Measurements from ENCODE around the gene RGS6.
"Not testable (repeated sequence)": the region's sequence is repeated elsewhere in the genome, so short reads cannot be mapped to it uniquely, and the experiment has no call there.

The RGS6 gene

DNA sequence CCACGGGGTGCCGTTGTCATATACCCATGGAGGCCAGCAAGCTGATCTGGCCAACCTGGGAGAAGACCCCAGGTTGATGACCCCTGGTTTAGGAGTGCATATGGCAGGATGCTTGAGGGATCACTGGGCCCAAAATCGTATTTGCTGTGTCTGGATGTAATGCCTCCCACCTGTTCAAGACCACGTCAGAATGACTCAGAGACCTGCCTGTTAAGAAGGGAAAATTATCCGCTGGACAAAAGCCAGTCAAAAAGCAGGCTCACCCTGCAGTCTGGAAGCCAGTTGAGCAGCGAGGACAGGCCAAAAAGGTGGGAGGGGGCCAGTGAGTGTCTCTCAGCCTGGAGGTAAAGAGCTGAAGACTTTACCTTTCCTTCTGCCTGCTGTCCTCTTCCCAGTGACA lies 512.5 kb downstream of the RGS6 start:
- in situ Hi-C loops (cut with MboI; ENCODE audit: low sequenced_read_pairs) = no loop called here

DNA sequence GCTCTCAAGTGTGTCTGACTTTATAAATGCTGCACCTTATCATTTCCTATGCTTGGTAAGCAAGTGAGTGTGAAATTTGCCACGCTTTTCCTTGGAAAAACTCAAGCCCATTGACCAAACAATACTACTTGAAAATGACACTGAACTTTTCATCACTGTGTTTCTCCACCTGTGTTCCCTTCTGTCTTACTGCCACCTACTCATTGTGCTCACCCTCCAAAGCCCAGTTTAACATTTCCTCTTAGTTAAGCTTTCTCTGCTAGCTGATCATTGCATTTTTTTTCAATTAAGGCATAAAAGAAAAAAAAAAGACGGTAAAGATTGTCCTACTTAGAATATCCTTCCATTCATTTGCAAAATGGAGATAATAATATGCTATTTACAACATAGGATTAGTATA lies 516.0 kb downstream of the RGS6 start:
- in situ Hi-C loops (cut with MboI; ENCODE audit: low sequenced_read_pairs) = no loop called here

DNA sequence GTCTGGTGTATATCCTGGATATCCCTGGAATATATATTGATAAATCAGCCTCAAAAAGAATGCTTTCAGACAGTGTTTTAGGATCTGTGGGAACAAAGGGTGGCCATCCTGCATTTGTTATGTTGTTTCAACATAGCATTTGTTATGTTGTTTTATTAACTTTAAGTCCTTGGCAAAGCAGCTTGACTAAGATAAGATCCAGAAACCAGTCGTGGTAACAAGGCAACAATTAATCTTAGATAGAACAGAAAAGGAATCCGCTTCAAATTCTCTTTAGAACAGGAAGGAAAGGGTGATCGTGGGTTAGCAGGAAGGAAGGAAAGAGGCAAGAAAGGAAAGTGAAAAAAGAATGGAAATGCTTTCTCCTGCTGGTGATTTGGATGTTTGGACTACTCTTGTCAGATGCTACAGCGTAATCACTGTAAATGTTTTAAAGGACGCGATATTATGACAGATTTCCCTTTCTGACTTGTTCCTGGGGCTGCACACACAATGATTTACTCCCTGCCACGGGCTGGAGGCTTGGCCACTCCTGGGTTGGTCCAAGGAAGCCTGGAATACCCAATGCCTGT lies 518.3 kb downstream of the RGS6 start:
- in situ Hi-C loops (cut with MboI; ENCODE audit: low sequenced_read_pairs) = no loop called here

DNA sequence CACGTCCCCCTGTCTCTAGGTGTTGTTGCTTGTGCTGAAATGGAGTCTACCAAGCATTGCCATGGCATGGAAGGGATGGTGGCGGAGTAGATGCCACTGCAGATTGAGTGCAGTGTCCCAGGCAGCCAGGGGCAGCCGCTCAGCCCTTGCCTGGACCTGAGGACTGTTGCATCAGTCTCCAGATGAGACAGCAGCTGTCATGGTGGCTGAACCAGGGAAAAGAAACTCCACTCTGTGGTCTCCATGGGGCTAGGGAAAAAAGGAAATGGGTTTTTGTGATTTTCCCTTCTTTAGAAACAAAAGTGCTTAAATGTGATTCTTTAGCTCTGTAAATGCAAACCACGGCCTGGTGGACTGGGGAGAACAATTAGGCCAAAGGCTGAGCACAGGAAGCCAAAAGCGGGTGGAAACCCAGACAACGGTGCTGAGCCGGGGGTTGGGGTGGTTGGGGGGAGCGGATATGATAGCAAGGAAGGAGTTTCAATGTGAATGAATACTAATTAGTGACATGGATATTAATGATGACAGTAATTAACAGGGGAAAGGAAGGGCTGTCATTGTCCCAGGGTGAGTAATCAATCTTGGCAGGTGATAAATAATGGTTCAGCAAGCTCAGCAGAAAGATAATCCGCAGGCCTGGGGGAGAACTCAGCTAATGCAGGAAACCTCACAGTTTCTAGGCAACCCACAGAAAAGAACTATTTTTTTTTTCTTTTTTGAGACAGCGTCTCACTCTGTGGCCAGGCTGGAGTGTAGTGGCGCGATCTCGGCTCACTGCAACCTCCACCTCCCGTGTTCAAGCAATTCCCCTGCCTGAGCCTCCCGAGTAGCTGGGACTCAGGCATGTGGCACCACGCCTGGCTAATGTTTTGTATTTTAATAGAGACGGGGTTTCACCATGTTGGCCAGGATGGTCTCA lies 519.1 kb downstream of the RGS6 start:
- in situ Hi-C loops (cut with MboI; ENCODE audit: low sequenced_read_pairs) = no loop called here

DNA sequence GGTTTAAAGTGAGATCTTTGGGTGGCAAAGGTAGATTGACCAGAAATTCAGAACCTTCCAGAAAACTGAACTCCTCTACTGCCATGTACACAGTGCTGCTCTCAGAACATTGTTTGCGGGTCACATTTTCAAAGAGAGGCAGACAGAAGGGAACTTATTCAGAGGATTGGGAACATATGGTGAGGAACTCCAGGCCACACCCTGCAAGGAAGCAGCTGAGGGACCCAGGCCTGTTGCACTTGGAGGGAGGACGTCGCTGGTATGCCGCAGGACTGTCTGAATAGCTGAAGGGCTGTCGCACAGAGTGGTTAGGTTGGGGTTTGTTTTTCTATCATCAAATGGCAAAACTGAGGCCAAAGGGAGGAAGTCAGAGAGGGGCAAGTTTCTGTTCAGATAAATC lies 520.5 kb downstream of the RGS6 start:
- in situ Hi-C loops (cut with MboI; ENCODE audit: low sequenced_read_pairs) = no loop called here

DNA sequence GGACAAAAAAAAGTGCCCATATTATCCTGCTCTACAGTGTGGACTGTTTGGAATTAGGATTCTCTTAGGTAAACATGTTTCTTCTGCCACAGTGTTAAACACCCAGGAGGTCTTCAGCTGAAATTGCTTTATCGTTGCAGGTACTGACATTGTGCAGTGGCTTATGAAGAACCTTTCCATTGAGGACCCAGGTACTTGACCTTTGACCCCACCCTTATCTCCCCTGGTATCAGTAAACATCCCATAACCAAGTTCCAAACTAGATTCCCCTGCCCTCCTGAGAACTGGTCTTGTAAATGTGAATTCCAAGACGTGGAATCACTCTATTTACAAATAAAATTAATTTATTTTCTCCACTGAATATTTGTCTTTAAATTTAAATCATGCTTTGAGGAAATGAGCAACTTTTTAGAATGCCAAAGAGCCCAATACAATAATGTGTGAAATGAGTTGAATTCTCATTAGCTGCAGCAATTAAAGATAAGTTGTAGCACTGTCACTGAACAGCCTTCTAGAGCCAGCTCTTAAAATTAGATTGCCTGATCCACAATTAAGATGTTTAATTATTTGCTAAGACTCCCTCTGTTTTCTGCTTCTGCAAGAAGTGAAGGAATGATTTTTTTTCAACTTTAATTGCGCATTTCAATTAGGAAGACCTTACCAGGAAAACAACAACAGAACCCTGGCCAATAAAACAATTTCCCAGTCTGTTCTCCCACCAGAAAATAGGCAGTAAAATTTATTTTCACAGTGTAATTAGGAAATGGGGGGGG lies 522.3 kb downstream of the RGS6 start:
- in situ Hi-C loops (cut with MboI; ENCODE audit: low sequenced_read_pairs) = no loop called here

DNA sequence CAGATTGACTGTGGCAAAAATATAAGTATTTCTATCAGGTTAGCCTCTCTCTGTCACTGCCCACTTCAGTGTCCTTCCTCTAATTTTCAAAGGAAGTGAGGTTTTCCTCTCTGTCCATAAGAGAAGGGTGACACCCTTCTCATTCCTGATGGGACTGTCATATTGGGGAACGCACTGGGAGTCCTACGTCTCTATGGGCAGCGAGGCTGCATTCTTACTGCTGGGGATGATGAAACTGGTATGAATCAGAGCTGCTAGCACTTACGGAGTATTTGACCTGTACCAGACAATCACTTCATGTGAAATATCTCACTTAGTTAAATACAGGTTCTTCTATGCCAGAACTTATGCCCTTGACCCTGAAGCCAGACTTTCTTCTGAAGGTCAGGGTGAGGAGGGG lies 525.4 kb downstream of the RGS6 start:
- in situ Hi-C loops (cut with MboI; ENCODE audit: low sequenced_read_pairs) = no loop called here

DNA sequence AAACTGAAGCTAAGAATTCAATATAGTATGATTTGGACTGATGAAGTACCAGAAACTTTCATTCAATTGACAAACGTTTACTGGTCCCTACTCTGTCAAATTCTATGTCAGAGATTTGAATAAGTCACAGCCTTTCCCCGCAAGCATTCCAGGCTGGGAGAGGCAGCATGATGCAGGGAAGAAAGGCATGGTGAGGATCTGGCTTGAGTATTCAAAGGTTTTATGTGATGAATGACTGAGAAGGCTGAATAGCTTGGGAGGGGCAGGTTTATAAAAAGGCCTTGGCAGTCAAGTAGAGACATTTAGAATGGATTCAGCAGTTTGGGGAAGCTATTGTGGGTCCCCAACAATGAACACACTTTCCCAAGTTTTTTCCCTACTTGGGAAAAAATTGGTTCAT lies 529.8 kb downstream of the RGS6 start:
- in situ Hi-C loops (cut with MboI; ENCODE audit: low sequenced_read_pairs) = no loop called here

DNA sequence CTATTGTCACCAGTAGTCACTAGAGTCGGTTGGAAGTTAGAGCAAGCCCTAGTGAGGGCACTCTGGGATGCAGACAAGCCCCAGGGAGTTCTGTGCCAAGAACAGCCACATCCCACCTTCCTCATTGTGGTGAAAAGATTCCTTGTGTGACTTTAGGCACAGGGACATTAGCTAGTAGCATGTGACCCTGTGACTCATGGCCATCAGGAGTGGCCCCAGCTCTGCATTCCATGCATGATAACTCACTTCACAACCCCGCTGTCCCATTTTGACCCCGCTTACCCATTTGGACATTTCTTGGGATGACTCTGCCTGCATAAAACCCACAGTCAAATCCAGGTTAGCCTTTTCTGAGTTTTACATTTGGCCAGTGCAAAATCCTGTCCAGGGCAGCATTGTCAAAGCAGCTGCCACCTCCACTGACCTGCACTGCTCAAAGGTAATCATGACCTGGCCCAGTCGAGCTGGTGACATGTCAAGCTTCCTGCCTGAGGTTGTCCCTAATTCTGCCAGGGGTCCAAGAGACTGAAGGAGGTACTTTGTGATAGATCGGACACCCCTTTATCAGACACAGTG lies 531.1 kb downstream of the RGS6 start:
- in situ Hi-C loops (cut with MboI; ENCODE audit: low sequenced_read_pairs) = no loop called here

DNA sequence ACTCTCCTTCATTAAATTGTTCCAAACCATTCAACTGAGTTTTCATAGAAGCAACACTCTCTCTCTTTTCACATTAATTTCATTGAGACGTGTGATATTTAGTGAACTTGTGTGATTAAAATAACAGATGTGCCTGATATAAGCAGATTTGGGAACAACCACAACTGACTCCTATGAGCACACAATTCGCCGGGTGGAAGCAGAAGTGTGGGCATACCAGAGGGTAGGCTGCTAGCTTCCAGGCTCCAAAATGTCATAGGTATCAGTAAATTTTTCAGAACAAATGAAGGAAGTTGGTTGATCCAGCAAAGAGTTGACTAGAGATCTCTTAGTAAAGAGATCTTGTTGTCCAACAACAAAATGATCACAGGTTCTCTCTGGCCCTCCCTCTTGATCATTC lies 532.0 kb downstream of the RGS6 start:
- in situ Hi-C loops (cut with MboI; ENCODE audit: low sequenced_read_pairs) = no loop called here

DNA sequence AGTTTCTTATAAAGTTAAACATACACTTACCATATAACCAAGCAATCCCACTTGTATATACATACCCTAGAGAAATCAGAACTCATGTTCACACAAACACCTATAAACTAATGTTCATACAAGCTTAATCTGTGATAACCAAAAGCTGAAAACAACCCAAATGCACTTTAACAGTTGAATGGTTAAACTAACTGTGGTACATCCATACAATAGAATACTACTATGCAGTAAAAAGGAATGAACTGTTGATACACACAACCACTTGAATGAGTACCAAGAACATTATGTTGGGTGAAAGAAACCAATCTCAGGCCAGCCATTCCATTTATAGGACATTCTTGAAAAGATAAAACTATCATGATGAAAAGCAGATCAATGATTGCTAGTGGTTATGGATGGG lies 534.1 kb downstream of the RGS6 start:
- in situ Hi-C loops (cut with MboI; ENCODE audit: low sequenced_read_pairs) = no loop called here

DNA sequence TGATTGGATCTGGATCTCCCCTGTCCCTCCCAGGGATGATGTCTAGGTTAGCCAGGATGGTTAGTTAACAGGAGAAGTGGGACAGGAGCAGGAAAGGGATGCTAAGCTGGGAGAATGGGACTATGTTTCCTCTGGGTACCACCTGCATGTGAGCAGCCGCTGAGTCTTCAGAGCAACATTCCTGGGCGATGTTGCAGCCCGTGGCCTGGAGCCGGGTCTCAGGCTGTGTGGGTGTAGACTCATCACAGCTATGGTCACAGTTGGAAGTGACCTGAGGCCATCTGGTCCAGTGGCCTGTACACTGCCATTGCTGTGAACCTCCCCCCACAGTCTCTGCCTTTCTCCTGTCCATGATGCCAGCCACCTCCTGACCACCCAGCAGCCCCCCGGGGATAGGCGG lies 539.1 kb downstream of the RGS6 start:
- in situ Hi-C loops (cut with MboI; ENCODE audit: low sequenced_read_pairs) = no loop called here

DNA sequence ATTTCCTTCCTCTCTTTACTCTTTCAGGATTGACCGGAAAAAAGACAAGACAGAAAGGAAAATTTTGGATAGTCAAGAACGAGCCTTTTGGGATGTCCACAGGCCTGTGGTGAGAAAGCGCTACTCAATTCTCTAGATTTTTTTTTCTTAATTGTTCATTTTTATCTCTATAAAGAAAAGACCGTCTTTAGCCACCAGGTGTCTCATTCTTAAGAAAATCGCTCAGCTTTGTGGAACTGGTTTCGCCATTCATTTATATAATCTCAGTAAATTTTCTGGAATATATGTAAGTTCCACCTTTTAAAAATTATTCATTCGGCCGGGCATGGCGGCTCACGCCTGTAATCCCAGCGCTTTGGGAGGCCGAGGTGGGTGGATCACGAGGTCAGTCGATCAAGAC lies 540.6 kb downstream of the RGS6 start:
- in situ Hi-C loops (cut with MboI; ENCODE audit: low sequenced_read_pairs) = no loop called here

DNA sequence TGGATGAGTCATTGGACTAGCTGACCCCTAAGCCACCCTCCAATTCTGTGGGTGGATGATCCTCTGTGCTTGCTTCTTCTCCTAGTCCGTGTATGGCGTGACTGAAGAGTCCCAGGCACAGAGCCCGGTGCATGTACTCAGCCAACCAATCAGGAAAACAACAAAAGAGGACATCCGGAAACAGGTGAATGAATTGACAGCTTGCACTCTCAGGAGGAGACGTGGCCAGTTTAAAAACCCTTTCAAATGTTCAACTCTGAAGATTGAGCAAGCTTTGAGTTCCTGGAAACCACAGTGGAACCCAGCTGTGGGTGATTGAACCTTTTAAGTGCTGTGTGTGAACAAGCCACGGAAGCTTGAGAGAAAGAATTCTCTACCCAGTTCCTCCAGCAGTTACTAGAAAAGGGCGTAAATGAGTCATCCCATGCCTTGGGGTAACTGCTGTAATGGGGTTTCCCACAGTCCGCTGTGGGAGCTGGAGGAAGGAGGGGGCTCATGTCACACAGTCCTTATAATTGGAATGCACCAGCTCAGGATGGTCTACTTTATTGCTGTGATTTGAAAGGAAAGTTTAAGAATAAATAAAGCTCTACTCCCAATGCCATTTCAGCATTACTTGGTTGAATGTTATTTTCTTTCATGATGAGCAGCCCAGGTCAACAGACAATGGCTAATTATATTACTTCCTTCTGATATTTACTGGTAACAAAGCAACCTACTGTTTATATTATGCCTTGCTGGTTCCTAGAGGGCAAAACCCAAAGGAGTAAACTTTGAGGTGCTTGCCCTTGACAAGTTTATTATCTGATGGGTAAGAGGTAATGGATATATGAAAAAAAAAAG lies 544.6 kb downstream of the RGS6 start:
- in situ Hi-C loops (cut with MboI; ENCODE audit: low sequenced_read_pairs) = no loop called here

DNA sequence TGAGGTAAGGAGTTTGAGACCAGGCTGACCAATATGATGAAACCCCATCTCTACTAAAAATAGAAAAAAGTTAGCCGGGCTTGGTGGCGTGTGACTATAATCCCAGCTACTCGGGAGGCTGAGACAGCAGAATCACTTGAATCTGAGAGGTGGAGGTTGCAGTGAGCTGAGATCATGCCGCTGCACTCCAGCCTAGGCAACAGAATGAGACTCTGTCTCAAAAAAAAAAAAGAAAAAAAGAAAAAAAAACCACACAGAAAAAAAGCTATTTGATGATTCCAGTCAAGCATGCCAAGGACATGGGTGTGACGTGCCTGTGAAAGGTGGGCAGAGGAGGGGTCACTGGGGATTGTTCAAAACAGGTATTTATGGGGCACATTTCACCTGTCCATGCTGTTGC lies 545.3 kb downstream of the RGS6 start:
- in situ Hi-C loops (cut with MboI; ENCODE audit: low sequenced_read_pairs) = not testable (repeated sequence)

DNA sequence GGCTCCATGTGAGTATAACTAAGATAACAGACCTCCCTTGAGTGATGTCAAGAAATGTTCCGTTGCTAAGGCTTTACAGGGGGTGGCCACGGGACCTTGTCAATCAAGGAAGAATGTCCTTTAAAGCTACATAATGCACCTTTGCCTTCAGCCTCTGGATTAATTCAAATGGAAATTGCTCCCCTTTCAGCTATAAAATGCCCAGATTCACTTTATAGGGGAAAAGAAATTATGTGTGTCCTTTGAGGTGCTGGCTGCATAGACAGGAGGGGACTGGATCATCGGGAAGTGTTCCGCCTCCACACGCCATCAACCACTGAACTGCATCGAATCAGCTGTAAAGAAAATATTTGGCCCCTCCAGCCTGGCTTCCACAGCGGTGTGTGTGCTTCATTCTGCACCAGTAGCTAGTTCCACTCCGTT lies 546.3 kb downstream of the RGS6 start:
- in situ Hi-C loops (cut with MboI; ENCODE audit: low sequenced_read_pairs) = no loop called here

DNA sequence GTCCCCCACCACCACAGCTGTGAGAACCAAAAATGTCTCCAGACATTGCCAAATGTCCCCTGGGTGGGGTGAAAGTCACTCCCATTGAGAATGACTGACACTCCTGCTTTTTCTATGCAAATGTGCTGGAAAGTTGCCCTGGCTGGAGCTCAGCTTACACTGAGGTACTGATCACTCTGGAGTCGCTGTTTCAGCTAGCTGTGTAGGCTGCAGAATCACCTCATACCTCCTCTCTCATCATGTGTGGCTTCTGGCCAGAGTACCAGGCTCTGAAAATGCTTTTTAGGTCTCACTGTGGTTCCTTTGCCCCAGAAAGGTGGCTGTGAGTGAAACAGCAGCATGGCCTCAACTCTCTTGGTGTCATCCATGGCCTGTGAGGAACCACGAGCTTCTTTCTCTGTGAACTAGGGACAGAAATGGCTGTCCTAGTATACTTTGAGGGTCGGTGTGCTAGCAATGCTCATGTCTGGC lies 547.3 kb downstream of the RGS6 start:
- in situ Hi-C loops (cut with MboI; ENCODE audit: low sequenced_read_pairs) = no loop called here

DNA sequence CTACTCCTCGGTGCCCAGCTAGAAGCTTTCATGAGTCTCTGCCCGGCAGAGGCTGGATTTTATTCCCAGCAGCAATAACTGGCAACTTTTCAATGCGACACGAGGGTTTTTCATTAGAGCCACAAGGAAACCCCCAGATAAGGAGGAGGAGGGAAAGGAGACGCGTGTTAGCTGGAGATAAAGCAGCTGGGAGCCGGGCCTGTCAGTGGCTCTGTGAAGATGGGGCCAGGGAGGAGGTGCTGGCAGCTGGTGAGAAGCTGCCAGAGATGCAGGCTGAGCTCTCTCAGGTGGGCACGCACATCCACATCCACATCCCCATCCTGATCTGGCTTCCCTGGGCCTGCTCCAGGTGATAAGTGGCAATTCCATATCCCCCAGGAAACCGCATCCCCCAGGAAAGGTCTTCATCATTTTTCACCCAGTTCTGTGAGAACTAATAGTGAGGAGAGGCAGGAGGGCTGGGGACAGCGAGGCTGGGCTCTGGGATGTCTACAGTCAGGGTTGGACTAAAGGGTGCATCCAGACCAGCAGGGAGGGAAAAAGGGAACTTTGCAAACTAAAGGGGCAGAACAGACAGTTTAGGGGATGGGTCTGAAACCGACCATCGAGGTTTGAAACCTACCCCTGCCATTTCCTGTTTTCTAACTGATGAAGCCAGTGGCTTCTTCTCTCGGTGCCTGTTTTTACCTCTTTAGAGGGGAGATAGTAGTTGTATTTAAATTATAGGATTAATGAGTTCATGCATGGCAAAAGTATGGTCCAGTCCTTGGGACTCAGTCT lies 548.4 kb downstream of the RGS6 start:
- in situ Hi-C loops (cut with MboI; ENCODE audit: low sequenced_read_pairs) = no loop called here

DNA sequence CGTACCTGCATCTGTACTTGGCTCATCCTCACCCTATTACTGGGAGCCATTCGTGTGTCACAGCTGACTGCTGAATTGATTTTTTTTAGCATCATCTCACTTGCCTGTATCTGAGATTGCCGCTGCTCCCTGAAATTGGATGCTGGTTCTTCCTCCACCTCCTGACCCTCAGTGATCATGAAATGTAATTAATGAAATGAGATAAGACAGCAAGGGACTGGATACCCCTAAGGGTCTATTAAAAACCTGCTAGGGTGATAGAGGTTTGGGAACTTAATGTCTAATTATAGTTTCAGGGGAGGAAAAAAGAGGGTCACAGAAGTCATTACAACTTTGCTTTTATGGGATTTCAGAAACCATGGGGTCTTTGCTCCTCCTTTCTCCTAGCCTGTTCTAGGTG lies 551.1 kb downstream of the RGS6 start:
- in situ Hi-C loops (cut with MboI; ENCODE audit: low sequenced_read_pairs) = no loop called here

DNA sequence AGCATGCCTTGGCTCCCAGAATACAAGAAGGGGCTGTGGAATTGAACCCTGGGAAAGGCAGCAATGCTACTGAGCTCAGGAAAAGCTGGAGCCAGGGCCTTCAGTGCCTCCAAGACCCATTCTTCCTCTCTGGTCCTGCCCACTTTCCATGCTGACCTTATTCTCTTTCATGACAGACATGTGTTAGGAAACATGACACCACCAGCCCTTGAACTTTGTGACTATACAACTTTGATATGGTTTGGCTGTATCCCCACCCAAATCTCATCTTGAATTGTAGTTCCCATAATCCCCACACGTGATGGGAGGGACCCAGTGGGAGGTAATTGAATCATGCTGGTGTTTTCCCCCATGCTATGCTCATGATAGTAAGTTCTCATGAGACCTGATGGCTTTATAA lies 553.5 kb downstream of the RGS6 start:
- in situ Hi-C loops (cut with MboI; ENCODE audit: low sequenced_read_pairs) = no loop called here

Data from HL-60/S4 (cell line).